Activated B cell treated with CpG ODN at 0.5 μM for 24 hours (primary cell): ENCODE results near the gene MRO. TPM values are rescaled to one million over a fixed set of nuclear protein-coding genes. Genes with fewer than 3 reads are reported as not detected.

ENCODE experiments used
- ATAC-seq: fragments of 200-7000 bp; cut with Tn5 transposase; one replicate; pipeline ENCODE4 v1.10.0; 2021; ENCODE audit warnings: low read depth, mild to moderate bottlenecking, moderate library complexity
- CTCF ChIA-PET: fragments of 350-600 bp; sonication (Branson Sonifier 250); formaldehyde crosslinking; loops from one replicate; lab custom pipeline; 2021; ENCODE audit warnings: antibody characterized with exemption; lab: Charles Lee
- POLR2A ChIA-PET: fragments of 350-600 bp; sonication (Branson Sonifier 250); formaldehyde crosslinking; loops from one replicate; lab custom pipeline; 2021; ENCODE audit warnings: antibody characterized with exemption; lab: Charles Lee
- DNase-seq: peaks from one replicate; pipeline ENCODE4 v3.0.0; 2022
- H3K27ac Mint-ChIP-seq: one replicate; pipeline ENCODE4 v1.8.0; 2020; ENCODE audit warnings: mixed read lengths
- H3K27me3 Mint-ChIP-seq: one replicate; pipeline ENCODE4 v1.8.0; 2021; ENCODE audit warnings: mixed read lengths
- H3K36me3 Mint-ChIP-seq: one replicate; pipeline ENCODE4 v1.8.0; 2021; ENCODE audit warnings: low read depth, mixed read lengths
- H3K4me1 Mint-ChIP-seq: one replicate; pipeline ENCODE4 v1.8.0; 2021; ENCODE audit warnings: mixed read lengths
- H3K4me3 Mint-ChIP-seq: one replicate; pipeline ENCODE4 v1.8.0; 2020; ENCODE audit warnings: mild to moderate bottlenecking, mixed read lengths
- H3K9me3 Mint-ChIP-seq: one replicate; pipeline ENCODE4 v1.8.0; 2020; ENCODE audit warnings: mixed read lengths
- intact Hi-C: fragments of 100-400 bp; cut with micrococcal nuclease; formaldehyde crosslinking; loops from one replicate; pipeline ENCODE4 v1.15.1; 2024
- total RNA-seq: library from RNA; stranded (reverse); gene quantifications from 2 replicates; pipeline ENCODE4 v1.2.3, GENCODE V29; 2022
- TF ChIP-seq, protein P1 (sequence below): fragments of 200-600 bp; IDR thresholded peaks from one replicate; pipeline ENCODE4 v1.8.0; 2022; ENCODE audit warnings: antibody characterized with exemption, mild to moderate bottlenecking

The MRO gene
- total RNA-seq, 1 donor from 2014 or later: not detected

- Mint-ChIP-seq H3K27ac (no peak overlapping the region), H3K9me3 (peaks cover 49% of the 10 kb centered on the region), H3K27me3 (peaks cover 8% of the 10 kb centered on the region), H3K36me3 (peaks cover 7% of the 10 kb centered on the region), H3K4me1 (no peaks in the 10 kb centered on the region), H3K4me3 (no peak overlapping the region)
- POLR2A ChIA-PET: no interaction called here
- ATAC-seq (no peak), DNase-seq (no peak)
- intact Hi-C loops: no loop called here
- TF ChIP-seq, protein P1, sequence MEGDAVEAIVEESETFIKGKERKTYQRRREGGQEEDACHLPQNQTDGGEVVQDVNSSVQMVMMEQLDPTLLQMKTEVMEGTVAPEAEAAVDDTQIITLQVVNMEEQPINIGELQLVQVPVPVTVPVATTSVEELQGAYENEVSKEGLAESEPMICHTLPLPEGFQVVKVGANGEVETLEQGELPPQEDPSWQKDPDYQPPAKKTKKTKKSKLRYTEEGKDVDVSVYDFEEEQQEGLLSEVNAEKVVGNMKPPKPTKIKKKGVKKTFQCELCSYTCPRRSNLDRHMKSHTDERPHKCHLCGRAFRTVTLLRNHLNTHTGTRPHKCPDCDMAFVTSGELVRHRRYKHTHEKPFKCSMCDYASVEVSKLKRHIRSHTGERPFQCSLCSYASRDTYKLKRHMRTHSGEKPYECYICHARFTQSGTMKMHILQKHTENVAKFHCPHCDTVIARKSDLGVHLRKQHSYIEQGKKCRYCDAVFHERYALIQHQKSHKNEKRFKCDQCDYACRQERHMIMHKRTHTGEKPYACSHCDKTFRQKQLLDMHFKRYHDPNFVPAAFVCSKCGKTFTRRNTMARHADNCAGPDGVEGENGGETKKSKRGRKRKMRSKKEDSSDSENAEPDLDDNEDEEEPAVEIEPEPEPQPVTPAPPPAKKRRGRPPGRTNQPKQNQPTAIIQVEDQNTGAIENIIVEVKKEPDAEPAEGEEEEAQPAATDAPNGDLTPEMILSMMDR: no peak
- CTCF ChIA-PET: no interaction called here
These were observed 50.4 kb downstream of the MRO start for GRCh38 chr18:50769463-50769862.

GRCh38 chr18:50757358-50757757 is 62.5 kb downstream of the MRO start:
- no peak for DNase-seq
- intact Hi-C loops: no loop called here
- H3K36me3 Mint-ChIP-seq: no peaks in the 10 kb centered on the region
- H3K9me3 Mint-ChIP-seq: peaks cover 4% of the 10 kb centered on the region
- ChIA-PET POLR2A (no interaction called here), CTCF (no interaction called here)
- peaks cover 27% of the 10 kb centered on the region for H3K27me3 Mint-ChIP-seq
- H3K4me1 Mint-ChIP-seq: no peaks in the 10 kb centered on the region
- H3K4me3 Mint-ChIP-seq: no peak overlapping the region
- TF ChIP-seq, protein P1: no peak
- no peak for ATAC-seq
- no peak overlapping the region for H3K27ac Mint-ChIP-seq

GRCh38 chr18:50754297-50754696 is 65.5 kb downstream of the MRO start:
- ChIA-PET POLR2A (no interaction called here), CTCF (no interaction called here)
- peaks cover 4% of the 10 kb centered on the region for H3K9me3 Mint-ChIP-seq
- DNase-seq (no peak), ATAC-seq (no peak)
- H3K27ac Mint-ChIP-seq: no peak overlapping the region
- no peaks in the 10 kb centered on the region for H3K36me3 Mint-ChIP-seq
- TF ChIP-seq, protein P1: no peak
- no peaks in the 10 kb centered on the region for H3K4me1 Mint-ChIP-seq
- intact Hi-C loops: no loop called here
- H3K27me3 Mint-ChIP-seq: peaks cover 41% of the 10 kb centered on the region
- no peak overlapping the region for H3K4me3 Mint-ChIP-seq

- peaks cover 47% of the 10 kb centered on the region for H3K27me3 Mint-ChIP-seq
- H3K9me3 Mint-ChIP-seq: peaks cover 4% of the 10 kb centered on the region
- CTCF ChIA-PET: no interaction called here
- DNase-seq: no peak
- intact Hi-C loops: no loop called here
- H3K4me3 Mint-ChIP-seq: no peak overlapping the region
- TF ChIP-seq, protein P1: no peak
- no peak for ATAC-seq
- H3K36me3 Mint-ChIP-seq: no peaks in the 10 kb centered on the region
- POLR2A ChIA-PET: no interaction called here
- H3K27ac Mint-ChIP-seq: no peak overlapping the region
- H3K4me1 Mint-ChIP-seq: no peaks in the 10 kb centered on the region
These were observed 66.5 kb downstream of the MRO start for GRCh38 chr18:50753311-50753710.

DNA sequence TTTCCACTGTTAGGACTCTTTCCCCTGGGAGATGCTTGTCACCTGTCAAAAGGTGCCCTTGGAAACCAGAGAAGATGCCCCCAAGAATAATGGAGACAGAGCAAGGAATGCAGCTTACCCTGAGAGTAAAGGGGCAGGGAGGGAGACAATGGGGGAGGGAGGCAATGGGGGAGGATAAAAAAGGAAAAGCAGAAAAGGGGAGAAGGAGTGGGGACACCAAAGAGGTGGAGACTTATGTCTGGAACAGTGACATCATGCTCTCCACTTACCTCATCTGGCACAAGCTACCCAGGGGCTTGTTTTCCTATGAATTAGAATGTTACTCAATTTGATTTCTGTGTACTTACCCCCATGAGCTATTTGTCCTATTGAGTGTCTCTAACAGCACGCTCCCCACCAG is 67.9 kb downstream of the MRO start:
- ChIA-PET CTCF (no interaction called here), POLR2A (no interaction called here)
- H3K4me1 Mint-ChIP-seq: no peaks in the 10 kb centered on the region
- intact Hi-C loops: no loop called here
- ATAC-seq (no peak), DNase-seq (no peak)
- H3K27ac Mint-ChIP-seq: no peak overlapping the region
- H3K4me3 Mint-ChIP-seq: no peak overlapping the region
- TF ChIP-seq, protein P1: no peak
- peaks cover 4% of the 10 kb centered on the region for H3K9me3 Mint-ChIP-seq
- peaks cover 39% of the 10 kb centered on the region for H3K27me3 Mint-ChIP-seq
- no peaks in the 10 kb centered on the region for H3K36me3 Mint-ChIP-seq
